HG03280 (cell line): ENCODE data around the gene INAFM2.

ENCODE experiments used
- ATAC-seq: cut with Tn5 transposase; IDR thresholded peaks from one replicate; pipeline ENCODE4 v1.9.1; 2021; ENCODE audit warnings: mild to moderate bottlenecking, moderate library complexity; ENCODE audit not compliant: unreplicated experiment

Gene INAFM2

GRCh38 chr15:40327457-40327856 is 4.0 kb downstream of the INAFM2 start:
- ATAC-seq: no peak

- ATAC-seq: no peak
Measured at GRCh38 chr15:40328176-40328575, 4.7 kb downstream of the INAFM2 start.

GRCh38 chr15:40328751-40329150 is 5.3 kb downstream of the INAFM2 start:
- ATAC-seq: no peak

GRCh38 chr15:40329804-40330203 is 6.3 kb downstream of the INAFM2 start:
- no peak for ATAC-seq

GRCh38 chr15:40330368-40330836 is 6.9 kb downstream of the INAFM2 start:
- no peak for ATAC-seq

- no peak for ATAC-seq
Measured at GRCh38 chr15:40331026-40331425, 7.5 kb downstream of the INAFM2 start.

GRCh38 chr15:40331637-40332036 is 8.1 kb downstream of the INAFM2 start:
- ATAC-seq: no peak

GRCh38 chr15:40332113-40332781 is 8.8 kb downstream of the INAFM2 start:
- ATAC-seq: no peak

GRCh38 chr15:40333922-40334492 is 10.5 kb downstream of the INAFM2 start:
- no peak for ATAC-seq

GRCh38 chr15:40334541-40334940 is 11.0 kb downstream of the INAFM2 start:
- ATAC-seq: no peak

- ATAC-seq: no peak
Measured at GRCh38 chr15:40334941-40335795, 11.7 kb downstream of the INAFM2 start.

- no peak for ATAC-seq
Measured at GRCh38 chr15:40335938-40336743, 12.6 kb downstream of the INAFM2 start.

- ATAC-seq: no peak
Measured at GRCh38 chr15:40336744-40337122, 13.2 kb downstream of the INAFM2 start.

GRCh38 chr15:40337597-40337996 is 14.1 kb downstream of the INAFM2 start:
- no peak for ATAC-seq

GRCh38 chr15:40338041-40338657 is 14.7 kb downstream of the INAFM2 start:
- ATAC-seq: peak; percentile 57

GRCh38 chr15:40338921-40339620 is 15.6 kb downstream of the INAFM2 start:
- no peak for ATAC-seq

GRCh38 chr15:40339621-40339945 is 16.1 kb downstream of the INAFM2 start:
- ATAC-seq: no peak

- ATAC-seq: no peak
Measured at GRCh38 chr15:40340038-40340739, 16.7 kb downstream of the INAFM2 start.

GRCh38 chr15:40340740-40341400 is 17.4 kb downstream of the INAFM2 start, which contains the start of gene CCDC9B:
Gene CCDC9B, minus strand, starts transcription at chr15:40340939. Its CDS starts 120 bp downstream, at chr15:40340819.
- ATAC-seq: no peak
